T-helper 1 cell (primary cell): Measurements from ENCODE around the gene PRKN.
"Not testable (repeated sequence)": the region's sequence is repeated elsewhere in the genome, so short reads cannot be mapped to it uniquely, and the experiment has no call there.

Experiments used
- DNase-seq, 5 donors: peaks; one replicate each; pipeline ENCODE4 v3.0.0-alpha.2; 2012 to 2020

PRKN gene

DNA sequence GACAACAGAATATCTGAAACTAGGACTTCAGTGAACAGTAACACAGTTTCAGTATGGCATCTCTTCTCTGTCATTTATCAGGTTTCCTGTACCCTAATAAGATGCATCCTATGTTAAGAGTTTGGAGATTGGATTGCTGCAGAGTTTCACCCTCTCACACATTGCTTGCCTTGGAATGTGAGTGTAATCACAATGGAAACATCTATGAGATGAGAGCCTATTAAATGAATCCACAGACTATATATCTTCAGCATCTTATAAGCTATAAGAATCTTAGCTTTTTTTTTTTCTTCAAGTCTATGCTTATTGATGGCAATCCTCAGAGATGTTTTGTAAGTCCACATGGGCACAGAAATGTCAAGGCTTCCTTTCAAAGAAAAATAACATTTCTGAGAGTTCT lies 292.5 kb downstream of the PRKN start:
- no peak for DNase-seq

DNA sequence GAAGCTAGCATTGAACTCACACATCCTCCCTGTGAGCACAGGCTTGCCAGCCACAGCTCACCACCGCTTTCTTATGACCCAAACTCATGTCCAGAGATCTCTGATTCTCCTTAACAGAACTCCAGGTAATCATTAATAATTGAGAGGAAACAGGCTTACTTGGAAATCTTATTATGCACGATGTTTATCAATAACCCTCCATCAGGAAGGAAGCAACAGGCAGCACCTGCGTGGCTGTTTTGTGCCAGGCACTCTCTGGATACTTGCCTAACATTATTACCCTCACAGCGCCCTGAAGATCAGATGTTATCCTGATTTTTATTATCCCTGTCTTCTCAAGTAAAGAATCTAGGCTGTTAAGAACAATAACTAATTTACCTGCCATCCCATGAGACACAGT lies 306.6 kb downstream of the PRKN start:
- DNase-seq: no peak

DNA sequence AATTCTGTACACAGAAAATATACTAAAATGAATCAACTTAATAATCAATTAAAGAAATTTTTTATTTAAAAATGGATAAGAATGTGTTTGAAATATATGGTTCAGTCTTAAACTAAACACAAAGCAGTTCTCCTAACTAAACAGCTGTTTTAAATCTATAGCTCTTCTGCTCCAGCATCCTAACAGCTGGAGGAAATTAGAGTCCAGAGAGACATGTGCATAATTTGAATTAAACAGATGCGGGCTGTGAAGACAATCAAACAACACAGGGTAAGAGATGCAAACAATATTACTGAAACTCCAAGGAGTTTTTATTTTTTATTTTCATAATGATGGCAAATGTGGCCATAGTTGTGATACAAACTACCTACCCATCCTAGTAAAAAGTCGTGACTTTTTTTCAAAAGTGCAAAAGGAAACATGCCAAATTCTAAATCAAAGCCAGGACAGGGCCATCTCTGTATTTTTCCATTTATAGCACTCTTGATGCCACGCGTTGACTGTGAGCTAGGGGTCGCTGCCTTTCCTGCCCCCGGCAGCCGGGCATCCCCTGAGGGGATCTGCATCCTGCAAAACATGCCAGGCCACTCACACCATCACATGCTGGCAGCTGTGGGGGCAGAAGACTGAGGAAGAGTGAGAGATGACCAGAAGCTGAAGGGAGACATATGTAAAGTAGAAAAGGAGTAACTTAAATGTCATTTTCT lies 310.6 kb downstream of the PRKN start:
- DNase-seq: no peak

DNA sequence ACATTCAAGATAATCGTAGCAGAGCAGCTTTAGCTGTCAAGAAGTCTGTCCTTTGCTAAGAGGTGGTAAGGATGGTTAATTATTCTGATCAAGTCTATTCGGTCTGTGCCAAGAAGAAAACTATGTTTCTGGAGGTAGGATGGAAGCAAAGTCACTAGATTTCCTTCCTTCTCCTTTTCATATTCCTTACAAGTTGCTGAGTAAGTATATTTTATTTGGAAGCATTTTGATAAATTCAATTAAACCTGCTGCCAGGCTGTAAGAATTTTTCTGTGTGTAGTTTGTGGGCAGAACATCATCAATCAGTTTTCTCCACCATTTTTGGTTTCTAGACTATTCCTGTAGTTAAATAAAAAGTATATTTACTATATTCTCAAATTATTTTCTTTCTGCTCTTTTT lies 311.3 kb downstream of the PRKN start:
- no peak for DNase-seq

DNA sequence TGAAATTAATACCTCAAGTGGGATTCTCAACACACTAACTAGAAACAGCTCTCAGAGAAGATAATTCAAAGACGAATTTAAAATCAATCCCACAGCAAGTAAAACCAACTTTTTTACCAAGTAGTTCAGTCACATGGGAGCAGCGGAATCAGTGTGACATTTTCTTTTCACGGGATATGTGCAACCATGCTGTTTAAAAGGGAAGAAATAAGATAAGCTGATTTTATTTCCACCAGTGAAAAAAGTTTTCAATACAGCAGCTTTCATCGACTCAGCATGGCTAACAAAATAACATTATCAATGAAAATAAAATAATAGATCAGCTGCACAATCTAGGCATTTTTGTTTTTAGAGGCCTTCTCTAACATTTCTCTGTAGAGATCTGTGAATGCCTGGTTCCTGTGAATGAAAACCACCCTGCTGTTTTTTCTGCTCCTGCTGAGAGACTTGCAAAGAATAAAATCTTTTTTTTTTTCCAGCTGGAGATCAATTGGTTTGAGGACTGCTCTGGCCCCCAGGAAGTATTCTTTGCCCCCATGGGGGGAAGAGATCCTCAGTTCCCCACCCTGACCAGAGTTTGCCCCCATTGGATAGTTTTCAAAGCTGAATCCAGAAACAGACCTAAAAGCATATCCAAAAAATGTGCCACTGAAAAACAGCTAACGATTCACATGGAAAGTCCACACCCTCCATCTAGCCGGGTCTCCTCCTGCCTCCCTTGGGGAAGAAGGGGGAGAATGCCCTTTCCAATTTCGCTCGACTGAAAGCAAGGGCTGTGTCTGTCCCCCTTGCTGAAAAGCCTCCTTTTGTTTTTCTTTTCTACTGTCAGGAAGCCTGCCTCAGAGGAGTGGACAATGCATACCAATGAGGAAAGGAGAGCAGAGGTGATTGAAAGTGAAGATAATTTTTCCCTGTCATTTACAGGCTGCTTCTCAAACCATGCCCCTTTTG lies 317.6 kb downstream of the PRKN start:
- no peak for DNase-seq

DNA sequence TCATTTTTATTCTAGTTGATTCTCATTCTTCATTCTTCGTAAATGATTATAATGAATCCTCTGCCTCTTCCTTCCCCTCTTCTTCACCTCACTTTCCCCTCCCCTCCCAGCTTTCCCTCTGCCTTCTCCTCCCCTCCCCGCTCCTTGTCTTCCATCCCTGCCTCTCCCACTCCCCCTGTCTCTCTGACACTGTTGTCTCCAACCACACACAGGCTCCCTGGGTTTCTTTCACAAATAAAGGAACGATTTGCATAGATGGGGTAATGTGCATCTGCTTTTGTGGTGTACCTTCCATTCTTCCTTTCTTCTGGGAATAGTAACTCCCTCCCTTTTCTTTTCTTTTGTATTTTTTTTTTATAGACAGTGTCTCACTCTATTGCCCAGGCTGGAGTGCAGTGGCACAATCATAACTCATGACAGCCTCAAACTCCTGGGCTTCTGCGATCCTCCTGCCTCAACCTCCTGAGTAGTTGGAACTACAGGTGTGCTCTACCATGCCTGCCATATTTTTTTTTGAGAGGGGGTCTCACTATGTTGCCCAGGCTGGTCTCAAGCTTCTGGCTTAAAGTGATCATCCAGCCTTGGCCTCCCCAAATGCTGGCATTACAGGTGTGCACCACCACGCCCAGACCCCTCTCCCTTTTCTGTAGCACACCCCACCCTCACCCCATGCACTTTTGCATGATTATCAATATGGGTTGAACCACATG lies 318.6 kb downstream of the PRKN start:
- no peak for DNase-seq

DNA sequence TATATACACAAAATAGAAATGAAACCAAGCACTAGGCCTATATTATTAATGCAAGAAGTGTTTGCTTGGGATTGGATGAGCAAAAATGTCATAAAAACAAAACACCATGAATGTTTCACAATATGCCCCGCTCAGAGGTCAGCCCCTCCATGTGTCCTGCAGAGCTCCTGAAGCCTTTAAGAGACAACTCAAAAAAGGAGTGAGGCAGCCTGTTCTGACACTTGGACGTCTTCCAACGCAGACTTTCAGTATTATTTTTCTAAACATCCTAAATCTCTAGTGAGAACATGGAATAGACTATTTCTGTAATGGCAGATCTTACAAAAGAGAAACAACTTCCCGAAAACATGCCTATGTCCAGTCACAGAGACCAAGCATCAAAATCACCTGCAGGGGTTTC lies 322.6 kb downstream of the PRKN start:
- DNase-seq: no peak

DNA sequence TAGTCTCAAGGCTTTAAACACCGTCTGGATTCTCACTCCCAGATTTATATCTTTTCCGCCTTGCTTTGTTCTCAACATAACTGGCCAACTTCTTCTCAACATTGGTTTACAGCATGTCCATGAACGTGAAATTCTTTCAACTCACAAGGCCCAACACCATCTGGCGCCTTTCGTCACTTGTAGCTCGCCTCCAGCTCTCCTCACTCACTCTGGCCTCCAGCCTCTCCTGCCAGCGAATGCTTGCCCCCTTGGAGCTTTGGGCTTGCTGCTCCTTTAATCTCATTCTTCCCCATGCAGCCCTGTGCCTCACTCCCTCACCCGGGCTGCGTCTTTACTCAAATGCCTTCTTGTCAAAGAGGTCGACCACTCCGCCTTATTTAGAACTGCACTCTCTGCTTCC lies 324.5 kb downstream of the PRKN start:
- no peak for DNase-seq

DNA sequence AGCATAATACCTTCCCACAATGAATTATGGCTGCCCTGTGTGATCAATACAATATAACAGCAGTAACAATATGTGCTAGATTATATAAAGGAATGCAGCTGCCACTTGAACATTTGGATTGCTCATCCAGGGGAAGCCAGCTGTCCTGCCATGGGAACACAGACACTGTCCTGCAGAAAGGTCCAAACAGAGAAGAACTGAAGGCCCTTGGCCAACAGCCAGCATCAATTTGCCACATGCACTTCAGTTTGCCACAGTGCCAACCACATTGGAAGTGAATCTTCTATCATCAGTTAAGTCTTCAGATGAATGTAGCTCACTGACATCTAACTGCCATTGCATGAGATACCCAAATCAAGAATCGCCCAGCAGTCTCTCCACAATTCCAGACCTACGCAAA lies 332.4 kb downstream of the PRKN start:
- no peak for DNase-seq

DNA sequence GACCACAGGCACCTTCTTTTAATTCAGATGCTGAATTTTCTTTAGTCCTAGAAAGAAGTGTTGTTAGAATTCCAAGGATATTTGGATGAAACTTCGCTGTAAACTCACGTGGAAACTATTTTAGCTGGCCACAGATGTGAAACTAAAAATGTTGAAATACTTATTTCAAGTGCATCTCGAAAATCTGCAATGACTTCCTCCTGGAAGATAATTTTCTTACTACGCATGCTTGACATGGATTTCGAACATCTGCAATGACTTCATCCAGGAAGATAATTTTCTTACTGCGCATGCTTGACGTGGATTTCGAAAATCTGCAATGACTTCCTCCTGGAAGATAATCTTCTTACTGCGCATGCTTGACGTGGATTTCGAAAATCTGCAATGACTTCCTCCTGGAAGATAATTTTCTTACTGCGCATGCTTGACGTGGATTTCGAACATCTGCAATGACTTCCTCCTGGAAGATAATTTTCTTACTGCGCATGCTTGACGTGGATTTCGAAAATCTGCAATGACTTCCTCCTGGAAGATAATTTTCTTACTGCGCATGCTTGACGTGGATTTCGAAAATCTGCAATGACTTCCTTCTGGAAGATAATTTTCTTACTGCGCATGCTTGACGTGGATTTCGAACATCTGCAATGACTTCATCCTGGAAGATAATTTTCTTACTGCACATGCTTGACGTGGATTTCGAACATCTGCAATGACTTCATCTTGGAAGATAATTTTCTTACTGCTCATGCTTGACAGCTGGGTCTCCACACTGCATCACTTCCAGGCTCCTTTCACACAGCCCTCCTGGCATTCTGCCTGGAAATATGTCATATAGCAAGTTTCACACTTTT lies 336.4 kb downstream of the PRKN start:
- not testable (repeated sequence) for DNase-seq

DNA sequence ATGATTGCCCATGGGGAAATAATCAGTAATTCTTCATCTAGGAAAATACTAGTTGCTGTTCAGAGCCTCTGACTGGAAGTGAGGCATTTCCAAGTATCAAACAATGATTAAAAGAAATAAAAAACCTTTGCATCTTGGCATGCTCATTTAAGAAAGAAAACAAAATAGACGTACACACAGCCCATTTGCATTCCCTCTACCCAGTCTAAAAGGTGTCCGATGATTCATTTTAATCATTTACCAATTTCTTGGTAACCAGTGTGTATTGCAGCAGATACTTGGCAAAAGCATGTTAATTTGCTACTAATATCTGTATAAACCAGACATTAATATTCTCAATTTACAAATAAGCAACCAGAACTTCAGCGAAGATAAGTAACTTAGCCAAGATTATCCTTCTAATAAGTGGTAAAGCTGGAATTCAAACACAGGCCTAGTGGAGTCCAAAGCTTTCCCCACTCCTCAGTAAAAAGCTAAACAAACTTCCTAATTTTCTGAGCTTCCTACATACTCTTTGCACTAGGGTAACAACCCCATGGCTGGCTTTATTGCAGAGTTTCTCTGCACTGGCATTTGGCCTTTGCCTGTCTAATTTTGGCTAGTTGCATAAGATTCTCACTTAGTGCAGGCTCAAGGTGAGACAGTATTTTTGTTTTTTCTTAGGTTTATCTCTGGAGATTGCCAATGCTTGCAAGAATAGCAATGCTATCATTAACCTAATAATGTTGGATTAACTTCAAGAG lies 338.1 kb downstream of the PRKN start:
- no peak for DNase-seq

DNA sequence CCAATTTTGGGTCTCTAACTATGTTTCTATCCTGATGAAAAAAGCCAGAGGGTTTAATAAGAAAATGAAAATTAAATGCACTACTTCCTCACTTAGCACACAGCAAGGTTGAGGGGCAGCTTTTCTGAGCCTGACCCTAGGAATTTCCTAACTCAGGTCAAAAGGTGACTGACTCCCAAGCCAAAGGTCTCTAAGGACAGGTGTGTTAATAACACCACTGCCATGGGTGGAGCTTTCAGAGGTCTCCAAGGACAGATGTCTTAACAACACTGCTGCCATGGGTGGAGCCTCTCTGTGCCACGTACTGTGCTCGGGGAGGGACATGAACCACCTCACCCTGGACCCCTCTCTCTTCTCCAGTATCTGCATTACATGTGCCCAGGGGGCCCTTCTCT lies 339.2 kb downstream of the PRKN start:
- DNase-seq: no peak

DNA sequence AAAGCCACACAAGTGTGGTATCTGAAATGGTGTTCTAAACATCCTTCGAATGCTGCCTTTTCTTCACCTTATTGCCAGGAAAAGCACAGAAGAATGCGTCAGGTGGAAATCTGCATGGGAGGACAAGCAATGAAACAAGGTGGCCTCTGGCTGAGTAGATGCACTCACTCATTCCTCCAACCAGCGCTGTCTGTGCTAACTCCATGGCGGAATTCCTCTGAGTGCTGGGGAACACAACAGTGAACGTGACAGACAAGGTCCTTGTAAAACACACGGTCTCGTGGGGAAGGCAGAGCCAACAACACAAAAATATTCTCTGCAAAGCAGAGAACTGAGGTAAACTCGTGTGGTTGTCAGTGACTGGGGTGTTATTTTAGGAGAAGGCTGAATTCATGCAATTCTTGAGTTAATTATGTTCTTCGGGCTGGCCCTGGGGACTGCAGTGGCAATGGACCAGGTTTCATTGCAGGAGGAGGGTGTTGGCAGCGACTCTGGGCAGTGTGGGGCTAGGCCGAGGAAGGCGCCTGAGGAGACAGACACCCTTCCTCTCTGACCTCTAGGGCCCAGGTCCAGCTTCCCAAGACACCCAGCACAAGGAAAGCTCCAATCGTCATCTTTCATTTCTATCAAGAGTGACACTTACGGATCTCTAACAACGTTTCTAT lies 339.7 kb downstream of the PRKN start:
- DNase-seq: no peak

DNA sequence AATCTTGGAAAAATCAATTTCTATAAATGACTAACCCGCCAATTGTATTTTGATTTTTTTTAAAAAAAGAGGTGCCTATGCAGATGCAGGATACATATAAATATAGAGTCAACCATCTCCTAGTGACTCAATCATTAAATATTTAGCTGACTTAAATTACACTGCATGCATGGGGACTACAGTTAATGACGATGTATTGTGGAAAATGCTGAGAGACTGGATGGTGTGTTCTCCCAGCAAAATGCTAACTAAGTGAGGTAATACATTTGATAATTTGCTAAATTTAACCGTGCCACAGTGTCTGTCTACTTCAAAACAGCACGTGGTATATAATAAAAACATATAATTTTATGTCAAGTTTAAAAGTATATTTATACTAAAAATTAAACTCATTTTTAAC lies 341.6 kb downstream of the PRKN start:
- no peak for DNase-seq

DNA sequence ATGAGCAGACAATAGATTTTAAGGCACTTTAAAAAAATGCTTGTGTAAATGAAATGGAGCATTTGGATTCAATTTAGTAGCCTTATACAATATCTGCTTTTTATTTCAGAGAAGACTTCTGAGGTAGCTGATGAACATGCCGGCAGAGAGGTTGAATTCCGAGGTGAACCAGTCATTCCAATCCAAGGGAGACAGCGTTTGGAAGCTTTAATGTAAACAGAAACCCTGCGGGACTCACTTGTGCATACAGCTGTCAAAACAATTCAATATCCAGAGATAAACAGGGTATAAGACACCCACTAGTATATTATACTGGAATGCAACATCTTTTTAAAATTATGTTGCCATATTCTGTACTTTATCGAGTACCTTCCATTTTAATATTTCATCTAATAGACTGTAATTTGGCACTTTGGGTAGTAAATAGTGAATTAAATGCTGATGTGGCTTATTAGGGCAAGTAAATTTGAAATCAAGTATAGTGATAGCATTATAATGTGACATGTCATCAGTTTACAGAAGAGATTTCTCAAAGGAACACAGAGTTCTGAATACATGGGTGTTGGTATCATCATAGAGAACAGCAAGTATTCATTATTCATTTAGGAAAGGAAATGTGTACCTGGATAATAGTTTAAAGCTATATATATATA lies 347.7 kb downstream of the PRKN start:
- DNase-seq: no peak

DNA sequence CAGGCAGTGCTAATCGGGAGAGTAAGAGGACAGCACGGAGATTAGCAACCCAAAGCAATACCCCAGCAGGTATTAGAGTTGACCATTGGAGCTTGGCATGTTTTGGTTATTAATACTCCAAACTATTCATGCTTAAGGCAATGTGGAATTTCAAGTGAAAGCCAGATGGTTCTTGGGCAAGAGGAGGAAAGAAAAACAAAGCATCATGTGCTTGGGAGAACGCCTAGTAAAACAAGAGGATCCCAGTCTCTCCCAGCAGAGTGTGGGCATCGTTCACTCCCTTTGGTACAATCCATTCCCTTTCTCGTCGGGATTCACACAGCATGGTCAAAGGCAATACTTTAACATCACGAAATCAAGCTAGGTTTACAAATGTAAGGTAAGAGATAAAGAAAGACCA lies 349.8 kb downstream of the PRKN start:
- no peak for DNase-seq

DNA sequence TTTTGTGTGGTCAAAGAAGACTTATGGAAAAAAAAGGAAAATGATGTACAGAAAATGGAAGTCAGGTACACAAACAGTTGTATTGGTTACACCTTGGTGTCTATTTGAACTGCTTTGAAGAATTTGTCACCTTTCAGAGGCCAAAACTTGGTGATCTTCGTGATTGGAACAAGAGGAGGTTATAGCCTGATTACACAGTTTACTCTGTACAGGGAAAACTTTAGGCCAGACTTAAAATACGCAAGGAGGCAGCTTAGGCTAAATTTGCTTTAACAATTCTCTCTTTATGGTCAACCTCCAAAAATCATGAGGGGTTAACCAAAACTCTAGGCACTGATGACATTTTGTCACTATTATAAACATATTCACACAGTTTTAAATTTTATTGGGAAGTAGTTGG lies 353.7 kb downstream of the PRKN start:
- no peak for DNase-seq

DNA sequence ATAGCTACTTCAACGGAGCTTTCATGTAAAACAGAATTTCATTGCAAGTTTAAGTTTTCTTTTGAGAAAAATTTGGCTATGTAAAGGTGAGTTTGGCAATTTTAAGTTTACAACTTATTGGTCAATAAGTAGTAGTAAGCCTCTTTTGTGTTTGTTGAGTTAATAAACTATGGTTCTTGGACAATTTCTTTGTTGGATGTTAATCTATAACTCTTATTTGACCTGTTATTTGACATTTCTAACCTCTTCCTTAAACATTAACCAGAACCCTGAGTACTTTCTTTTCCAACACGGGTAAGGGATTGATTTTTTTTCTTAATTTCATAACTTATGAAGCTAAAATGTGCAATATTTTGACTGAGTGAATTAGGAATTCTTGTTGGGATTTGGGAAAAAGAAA lies 354.4 kb downstream of the PRKN start:
- no peak for DNase-seq

DNA sequence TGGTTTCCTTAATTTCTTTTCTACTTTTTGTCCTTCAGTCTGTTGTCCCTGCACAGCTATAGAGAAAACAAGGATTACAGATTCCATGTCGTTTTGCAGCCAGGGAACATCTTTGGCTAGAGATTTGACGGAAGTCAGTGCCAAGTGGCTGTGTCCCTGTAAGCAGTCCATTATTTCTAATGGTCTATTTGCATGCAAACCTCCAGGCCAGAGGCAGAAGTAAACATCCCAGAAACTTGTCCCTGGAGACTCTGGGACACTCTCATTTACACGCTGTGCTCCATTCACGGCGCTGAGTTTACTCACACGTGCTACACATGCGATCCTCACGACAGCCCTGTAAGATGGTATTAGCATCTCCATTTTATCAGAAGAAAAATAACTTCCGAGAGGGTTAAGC lies 355.5 kb downstream of the PRKN start:
- no peak for DNase-seq

DNA sequence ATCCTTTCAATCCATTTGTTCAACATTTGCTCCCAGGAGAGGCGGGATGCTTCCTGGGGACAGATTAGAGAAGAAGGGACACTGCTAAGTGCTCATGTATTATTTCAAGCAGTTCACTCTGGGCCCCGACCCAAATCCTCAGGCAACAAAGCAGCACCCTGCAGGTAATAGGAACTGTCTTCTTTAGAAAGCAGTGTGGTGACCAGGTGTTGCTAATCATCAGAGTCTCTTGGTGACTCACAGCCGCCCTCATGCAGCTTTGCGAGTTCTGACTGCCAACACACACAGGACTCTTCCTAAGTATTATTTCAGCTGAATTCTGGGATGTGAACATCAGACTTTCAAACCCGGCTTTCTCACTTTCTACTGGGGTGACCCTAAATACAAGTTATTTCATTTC lies 356.4 kb downstream of the PRKN start:
- DNase-seq: no peak

DNA sequence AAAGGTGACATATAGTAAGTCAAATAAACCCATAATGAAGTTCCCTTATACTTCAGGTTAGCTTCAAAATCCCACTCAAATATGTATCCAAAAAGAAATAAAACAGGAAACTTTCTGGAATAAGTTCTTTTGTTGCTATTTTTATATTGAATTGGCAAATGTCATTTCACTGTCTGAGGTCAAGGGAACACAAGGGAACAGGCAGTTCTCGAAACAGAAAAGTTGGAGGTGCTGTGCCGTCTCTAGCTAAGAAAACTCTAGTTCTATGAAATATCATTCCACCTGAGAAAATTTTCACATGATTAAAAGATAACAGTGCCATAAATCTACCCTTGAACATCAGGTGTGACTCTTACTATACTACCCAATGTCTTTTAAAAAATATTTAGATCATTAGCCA lies 358.5 kb downstream of the PRKN start:
- no peak for DNase-seq
